NCI-H69 (cell line): ENCODE results near the gene GRIK3.

ENCODE experiments used
- DNase-seq: peaks from one replicate; lab custom pipeline; 2025; lab: John Stamatoyannopoulos, UW

Gene GRIK3

DNA sequence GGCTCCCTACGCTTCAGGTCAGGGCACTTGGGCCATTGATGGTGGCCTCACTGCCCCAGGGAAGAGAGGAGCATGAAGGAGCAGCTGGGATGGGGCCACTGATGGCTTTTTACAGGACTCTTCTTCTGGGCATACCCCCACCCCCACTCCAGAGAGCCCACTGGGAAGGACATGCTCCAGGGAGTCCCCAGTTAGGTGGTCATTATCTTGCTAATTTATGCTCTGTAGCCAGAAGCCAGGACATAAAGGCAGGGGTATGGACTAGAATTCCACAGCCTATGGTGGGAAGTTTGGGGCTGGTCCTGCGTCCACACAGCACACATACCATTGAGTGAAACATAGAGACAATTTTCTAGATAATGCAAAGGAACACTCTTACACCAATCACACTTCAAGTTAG lies 8.8 kb upstream of the GRIK3 start:
- no peak for DNase-seq

DNA sequence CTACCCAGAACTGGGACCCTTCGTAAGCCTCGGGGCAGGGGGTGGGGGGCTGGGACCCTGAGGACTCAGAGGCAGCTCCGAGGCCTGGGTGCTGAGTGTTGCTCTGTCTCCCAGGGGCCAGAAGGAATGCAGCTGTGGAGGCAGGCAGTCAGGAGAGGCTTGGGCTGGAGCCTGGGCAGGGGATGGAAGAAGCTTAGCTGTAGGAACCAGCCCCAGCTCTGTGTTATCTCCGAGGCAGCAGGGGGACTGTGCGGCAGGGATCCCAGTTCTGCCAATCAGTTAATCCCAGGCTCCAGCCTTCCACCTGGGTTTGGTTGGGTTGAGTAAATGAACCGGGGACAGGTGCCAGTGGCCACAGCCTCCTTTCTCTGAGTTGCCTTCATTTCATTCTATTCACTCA lies 8.2 kb upstream of the GRIK3 start:
- no peak for DNase-seq

GRCh38 chr1:37041483-37041882 lies 7.2 kb upstream of the GRIK3 start:
- no peak for DNase-seq

DNA sequence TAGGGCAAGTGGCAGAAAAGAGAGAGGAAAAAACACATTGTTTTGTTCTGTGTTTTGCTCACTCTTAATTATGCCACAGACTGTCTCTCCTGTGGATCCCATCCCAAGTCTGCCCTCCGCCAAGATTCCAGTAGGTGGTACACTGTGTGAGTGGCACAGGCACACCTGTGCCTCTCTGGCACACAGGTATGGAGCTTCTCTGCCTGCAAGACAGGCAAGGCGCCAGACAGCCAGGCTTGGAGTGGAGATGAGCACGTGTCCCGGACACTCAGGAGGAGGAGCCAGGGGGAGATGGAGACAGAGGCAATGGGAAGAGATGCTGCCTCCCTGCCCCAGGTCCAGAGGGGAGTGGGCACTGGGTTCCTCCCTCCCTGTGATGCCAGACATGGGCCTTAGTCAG lies 6.5 kb upstream of the GRIK3 start:
- DNase-seq, result peak; percentile 70

- peak; percentile 32 for DNase-seq
Measured at GRCh38 chr1:37040261-37040660, 5.9 kb upstream of the GRIK3 start.

- DNase-seq, result peak; percentile 98
Measured at GRCh38 chr1:37038227-37039093, 4.1 kb upstream of the GRIK3 start.

GRCh38 chr1:37037690-37038089 lies 3.4 kb upstream of the GRIK3 start:
- peak; percentile 76 for DNase-seq

DNA sequence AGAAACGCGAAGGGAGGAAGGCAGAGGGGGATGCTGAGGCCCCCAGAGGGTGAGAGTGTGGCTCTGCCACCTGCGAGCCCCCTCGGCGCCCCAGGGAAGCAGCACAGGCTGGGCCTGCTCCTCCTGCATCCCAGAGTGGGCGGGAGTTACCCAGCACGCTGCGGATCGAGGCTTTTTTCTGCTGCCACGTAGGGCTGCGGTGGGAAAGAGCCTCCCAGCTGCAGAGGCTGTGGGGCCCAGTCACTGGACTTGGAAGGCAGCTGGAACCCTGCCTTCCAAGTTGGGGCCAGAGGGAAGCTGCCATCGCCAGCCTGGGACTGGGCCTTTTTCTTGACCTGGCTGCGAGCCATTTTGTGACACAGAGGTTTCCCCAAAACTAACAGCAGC lies 2.3 kb upstream of the GRIK3 start:
- DNase-seq, result peak; percentile 36

GRCh38 chr1:37035796-37036666 lies 1.7 kb upstream of the GRIK3 start:
- DNase-seq, result peak; percentile 89

GRCh38 chr1:37035014-37035691 lies 838 bp upstream of the GRIK3 start:
- peak; percentile 75 for DNase-seq

- peak; percentile 50 for DNase-seq
Measured at GRCh38 chr1:37033355-37034101, 787 bp downstream of the GRIK3 start.

DNA sequence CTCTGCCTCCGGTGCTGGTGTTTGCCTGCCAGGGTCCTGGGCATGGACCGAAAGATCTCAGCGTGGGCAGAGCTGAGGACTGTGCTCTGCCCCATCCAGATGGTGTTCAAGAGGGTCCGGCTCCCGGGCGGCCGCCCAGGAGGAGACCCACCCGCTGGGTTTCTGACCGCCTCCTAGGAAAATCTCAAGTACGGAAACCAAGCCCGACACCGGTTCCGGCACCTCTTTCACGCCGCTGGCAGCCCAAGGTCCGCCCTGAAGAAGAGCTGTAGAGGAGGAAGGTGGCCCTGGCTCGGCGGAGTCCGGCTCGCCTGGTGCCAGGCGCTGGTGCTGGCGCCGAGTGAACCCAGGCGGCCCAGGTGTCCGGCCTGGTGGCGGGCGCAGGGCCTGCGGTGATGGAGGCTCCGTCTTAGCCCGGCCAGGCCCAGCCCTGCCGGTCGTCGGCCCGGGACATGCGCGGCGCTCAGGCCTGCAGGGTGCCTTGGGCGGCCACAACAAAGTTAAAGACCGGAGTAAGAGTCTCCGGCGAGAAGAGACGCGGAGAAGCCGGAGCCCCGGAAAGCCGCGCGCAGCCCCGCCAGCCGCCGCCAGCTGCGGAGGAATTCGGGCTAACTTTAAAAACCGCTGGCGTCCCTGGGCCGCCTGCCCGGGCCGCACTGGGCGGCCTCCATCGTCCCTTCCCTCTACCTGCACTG lies 1.5 kb downstream of the GRIK3 start:
- peak; percentile 31 for DNase-seq

DNA sequence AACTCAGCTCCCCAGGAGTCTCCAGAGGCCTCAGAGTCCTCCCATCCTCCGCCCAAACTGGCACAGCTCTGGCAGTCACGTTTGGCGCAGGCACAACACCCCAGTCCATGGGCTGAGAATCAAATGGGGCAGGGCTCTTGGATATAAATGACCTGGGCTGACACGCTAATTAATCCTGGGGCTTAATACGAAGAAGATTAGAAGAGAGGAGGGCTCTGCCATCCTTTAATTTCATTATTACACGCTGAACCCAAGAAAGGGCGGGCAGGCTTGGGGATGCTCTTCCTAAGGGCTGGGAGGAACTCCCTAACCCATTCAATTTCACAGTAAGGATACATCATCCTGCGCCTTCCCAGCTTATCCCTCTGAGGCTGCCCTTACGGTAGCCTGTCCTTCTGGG lies 2.4 kb downstream of the GRIK3 start:
- no peak for DNase-seq

- no peak for DNase-seq
Measured at GRCh38 chr1:37031429-37031828, 2.9 kb downstream of the GRIK3 start.

DNA sequence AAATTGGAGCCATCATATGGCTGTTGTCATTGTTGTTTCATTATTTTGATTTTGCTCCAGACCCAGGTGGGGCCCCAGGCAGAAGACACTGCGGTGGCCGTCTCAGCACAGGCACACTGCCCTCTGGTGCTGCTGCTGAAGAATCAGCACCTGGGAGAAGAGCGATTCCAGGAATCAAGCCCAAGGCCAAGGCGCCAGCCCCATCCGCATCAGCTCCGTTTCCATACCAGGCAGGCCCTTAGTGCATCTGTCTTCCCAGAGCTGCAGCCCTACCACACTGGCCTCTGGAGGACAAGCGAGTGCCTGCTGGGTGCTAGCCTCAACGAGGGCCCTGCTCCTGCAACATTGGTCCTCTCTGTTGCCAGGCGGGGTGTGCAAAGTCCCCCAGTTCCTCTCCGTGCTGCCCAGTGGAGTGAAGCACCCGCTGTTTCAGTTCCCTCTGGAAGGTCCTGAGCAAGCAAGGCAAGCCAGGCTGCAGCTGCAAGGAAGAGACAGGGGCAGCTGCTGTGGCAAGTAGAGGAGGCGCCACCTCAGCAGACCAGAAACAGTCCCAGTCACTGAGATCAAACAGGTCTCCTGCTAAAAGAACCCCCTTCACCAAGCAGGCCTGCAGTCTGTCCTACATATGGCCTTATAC lies 5.2 kb downstream of the GRIK3 start:
- peak; percentile 30 for DNase-seq

- peak; percentile 31 for DNase-seq
Measured at GRCh38 chr1:37021502-37021901, 12.8 kb downstream of the GRIK3 start.

DNA sequence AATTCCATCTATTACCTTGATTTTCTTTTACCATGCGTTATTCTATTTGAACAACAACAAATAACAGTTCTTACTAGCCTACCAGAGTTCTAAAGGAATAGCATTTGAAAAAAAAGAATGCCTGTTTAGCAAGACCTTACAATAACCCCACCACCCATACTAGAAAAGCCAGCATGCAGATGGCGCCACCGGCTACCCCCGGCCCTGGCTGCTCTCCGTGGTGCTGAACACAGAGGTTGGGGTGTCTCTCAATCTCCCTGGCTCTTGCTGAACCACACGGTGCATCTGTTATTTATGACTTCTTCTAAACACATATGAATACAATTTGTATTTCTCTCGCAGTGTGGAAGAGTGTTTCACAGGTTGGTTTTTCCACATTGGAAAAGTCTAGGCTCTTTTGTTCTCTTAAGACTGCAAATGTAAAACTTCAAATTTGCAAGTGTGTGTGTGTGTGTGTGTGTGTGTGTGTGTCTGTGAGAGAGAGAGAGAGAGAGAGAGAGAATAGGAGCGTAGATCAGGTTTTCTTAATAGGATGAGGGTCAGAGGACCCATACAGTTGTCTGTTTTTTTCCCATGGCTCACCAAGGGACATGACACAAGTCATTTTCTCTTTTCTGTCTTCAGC lies 13.6 kb downstream of the GRIK3 start:
- no peak for DNase-seq

DNA sequence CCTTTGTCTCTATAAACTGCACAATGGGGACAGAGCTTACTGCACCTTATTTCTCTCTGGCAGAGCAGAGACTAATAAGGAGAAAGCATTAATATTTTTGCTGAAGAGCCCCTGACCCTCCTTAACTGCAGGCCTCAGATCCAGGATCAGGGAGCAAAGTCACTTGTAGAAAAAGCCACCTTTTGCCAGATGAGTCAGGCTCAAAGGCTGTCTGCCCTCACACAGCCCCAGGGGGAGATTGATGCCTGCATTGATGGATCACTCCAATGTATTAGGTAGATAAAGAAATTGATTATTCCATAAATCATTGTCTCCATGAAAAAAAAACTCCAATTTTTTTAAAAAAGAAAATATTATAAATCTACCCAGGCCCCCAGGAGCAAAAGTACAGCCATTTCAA lies 15.8 kb downstream of the GRIK3 start:
- no peak for DNase-seq

DNA sequence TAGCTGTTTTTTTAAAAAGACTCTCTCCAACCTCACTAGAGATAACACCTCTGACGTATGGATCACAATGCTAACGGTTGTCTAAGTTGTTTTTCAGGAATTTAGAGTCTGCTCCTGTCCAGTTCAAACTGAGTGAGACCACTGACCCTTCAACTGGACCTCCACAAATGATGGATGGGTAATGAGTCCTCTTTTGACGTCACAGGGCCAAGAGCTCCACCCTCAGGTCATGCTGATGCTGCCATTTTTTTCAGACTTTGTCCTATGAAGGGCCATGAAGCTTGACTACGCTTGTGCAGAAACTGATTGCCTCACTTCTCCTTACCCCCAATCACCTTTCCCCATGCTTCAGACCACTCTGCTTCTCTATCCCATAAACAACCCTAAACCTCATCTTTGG lies 16.6 kb downstream of the GRIK3 start:
- peak; percentile 11 for DNase-seq

GRCh38 chr1:37016121-37016520 lies 18.2 kb downstream of the GRIK3 start:
- no peak for DNase-seq
